K562 (cell line): ENCODE results near the gene ZNF2.

ENCODE experiments used
- BCOR ChIP-seq: fragments of 450-650 bp; IDR thresholded peaks from 2 replicates; pipeline ENCODE4 v1.6.1; 2016
- CBX8 ChIP-seq: fragments of 200-600 bp; sonication (generic); IDR thresholded peaks from 2 replicates; pipeline ENCODE4 v1.6.1; 2012; ENCODE audit warnings: borderline replicate concordance, mixed run types, low read depth, mild to moderate bottlenecking, moderate library complexity, mixed read lengths, low read length, control low read depth, inconsistent platforms; ENCODE audit not compliant: poor library complexity, severe bottlenecking; ENCODE audit errors: extremely low read depth
- CTCF ChIP-seq, 3 experiments: IDR thresholded peaks in 2 of 3; conservative IDR thresholded peaks in 1 of 3; 2 replicates each; pipeline ENCODE4 v1.5.1; 2011 to 2012; ENCODE audit warnings: low read length in 3 of 3, mild to moderate bottlenecking in 3 of 3, control low read depth in 2 of 3, improper control_type of control experiment in 1 of 3, inconsistent platforms in 1 of 3, low read depth in 1 of 3, mixed read lengths in 1 of 3, moderate library complexity in 1 of 3; ENCODE audit not compliant: insufficient read depth in 2 of 3
- DPF2 ChIP-seq: fragments of 450-650 bp; IDR thresholded peaks from 2 replicates; pipeline ENCODE4 v1.6.1; 2016
- MECOM ChIP-seq: fragments of 250-450 bp; sonication (Bioruptor Pico); IDR thresholded peaks from 2 replicates; pipeline ENCODE4 v1.8.0; 2022; ENCODE audit warnings: inconsistent platforms
- POLR2A ChIP-seq: fragments of 450-650 bp; conservative IDR thresholded peaks from 2 replicates; pipeline ENCODE4 v1.6.1; 2016
- TF ChIP-seq, protein P1 (sequence below): sonication (generic); formaldehyde crosslinking; IDR thresholded peaks from 2 replicates; pipeline ENCODE4 v1.8.0; 2023; ENCODE audit warnings: mild to moderate bottlenecking, missing genetic modification reagents

DNA sequence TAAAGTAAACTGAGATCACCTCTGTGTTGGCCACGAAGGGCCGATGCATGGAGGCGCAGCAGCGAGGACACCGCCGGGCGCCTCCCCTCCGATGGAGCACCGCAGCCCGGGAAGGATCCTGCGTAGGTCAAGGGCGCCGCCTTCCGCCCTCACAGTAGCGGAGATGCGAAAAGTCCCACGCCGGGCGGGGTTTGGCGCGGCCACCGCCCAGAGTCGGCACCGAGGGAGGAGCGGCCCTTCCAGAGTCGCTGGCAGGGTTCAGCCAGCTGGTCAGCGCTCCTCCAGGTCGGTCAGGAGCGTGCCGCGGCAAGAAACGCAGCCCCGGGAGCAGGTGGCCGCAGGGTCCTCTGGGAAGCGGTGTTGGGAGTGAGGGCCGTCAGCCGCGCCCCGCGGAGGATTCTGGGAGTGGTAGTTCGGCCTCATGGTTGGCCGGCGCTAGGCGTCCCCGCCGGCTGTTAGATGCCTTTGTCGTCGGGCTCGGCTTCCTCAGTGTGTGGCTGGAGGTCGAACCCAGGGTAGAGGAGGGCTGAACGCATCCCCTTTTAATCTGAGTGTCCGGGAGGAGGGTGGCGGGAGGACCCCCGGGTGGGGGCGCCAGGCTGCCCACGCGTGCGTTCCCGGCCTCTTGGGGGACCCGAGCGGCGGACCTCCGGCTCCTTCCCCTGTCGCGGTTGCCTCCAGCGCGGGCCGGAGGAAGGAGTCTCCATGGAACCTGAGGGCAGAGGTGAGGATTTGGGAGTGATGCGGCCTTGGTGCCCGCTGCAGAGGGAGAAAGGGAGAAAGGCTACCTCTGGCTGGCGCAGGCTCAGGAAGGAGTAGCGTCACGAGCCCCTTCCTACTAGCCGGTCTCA, 41.7 kb downstream of the ZNF2 start, which contains the start of gene ZNF892:
- TF ChIP-seq, protein P1, sequence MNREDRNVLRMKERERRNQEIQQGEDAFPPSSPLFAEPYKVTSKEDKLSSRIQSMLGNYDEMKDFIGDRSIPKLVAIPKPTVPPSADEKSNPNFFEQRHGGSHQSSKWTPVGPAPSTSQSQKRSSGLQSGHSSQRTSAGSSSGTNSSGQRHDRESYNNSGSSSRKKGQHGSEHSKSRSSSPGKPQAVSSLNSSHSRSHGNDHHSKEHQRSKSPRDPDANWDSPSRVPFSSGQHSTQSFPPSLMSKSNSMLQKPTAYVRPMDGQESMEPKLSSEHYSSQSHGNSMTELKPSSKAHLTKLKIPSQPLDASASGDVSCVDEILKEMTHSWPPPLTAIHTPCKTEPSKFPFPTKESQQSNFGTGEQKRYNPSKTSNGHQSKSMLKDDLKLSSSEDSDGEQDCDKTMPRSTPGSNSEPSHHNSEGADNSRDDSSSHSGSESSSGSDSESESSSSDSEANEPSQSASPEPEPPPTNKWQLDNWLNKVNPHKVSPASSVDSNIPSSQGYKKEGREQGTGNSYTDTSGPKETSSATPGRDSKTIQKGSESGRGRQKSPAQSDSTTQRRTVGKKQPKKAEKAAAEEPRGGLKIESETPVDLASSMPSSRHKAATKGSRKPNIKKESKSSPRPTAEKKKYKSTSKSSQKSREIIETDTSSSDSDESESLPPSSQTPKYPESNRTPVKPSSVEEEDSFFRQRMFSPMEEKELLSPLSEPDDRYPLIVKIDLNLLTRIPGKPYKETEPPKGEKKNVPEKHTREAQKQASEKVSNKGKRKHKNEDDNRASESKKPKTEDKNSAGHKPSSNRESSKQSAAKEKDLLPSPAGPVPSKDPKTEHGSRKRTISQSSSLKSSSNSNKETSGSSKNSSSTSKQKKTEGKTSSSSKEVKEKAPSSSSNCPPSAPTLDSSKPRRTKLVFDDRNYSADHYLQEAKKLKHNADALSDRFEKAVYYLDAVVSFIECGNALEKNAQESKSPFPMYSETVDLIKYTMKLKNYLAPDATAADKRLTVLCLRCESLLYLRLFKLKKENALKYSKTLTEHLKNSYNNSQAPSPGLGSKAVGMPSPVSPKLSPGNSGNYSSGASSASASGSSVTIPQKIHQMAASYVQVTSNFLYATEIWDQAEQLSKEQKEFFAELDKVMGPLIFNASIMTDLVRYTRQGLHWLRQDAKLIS (CRISPR knock-in tag) = no peak
- TF ChIP-seq DPF2 (no peak), MECOM (CRISPR knock-in tag) (no peak), POLR2A (no peak), CBX8 (no peak), CTCF (IDR thresholded peaks at IDR 0.05 in 2 of 3, conservative IDR thresholded peaks at IDR 0.05 in 1 of 3; ENCODE audit: insufficient read depth in 2 of 3, low read depth in 1 of 3, low read length in 3 of 3) (peak; percentile 68 to 83 (median 81)), BCOR (no peak)
